ENCODE results near the gene PLA2R1.

PLA2R1 gene

GRCh38 chr2:160034396-160034795 is 28.0 kb downstream of the PLA2R1 start:
- no peak overlapping the region for H3K4me3 Mint-ChIP-seq
- H3K9me3 Mint-ChIP-seq, result no peaks in the 10 kb centered on the region
- no peaks in the 10 kb centered on the region for H3K27me3 Mint-ChIP-seq
- no peaks in the 10 kb centered on the region for H3K36me3 Mint-ChIP-seq
- no peak overlapping the region for H3K27ac Mint-ChIP-seq
- ATAC-seq (ENCODE audit: low read depth), result no peak
- DNase-seq (ENCODE audit: low spot score in 2 of 2), result no peak
- no peaks in the 10 kb centered on the region for H3K4me1 Mint-ChIP-seq

- ATAC-seq (ENCODE audit: low read depth) (no peak), DNase-seq (ENCODE audit: low spot score in 2 of 2) (no peak)
- Mint-ChIP-seq H3K27ac (no peak overlapping the region), H3K9me3 (no peaks in the 10 kb centered on the region), H3K4me1 (no peaks in the 10 kb centered on the region), H3K36me3 (no peaks in the 10 kb centered on the region), H3K4me3 (no peak overlapping the region), H3K27me3 (no peaks in the 10 kb centered on the region)
These were observed 28.6 kb downstream of the PLA2R1 start for GRCh38 chr2:160033732-160034392.

- DNase-seq (ENCODE audit: low spot score in 2 of 2) (no peak), ATAC-seq (ENCODE audit: low read depth) (no peak)
- H3K27ac Mint-ChIP-seq, result no peak overlapping the region
- no peaks in the 10 kb centered on the region for H3K9me3 Mint-ChIP-seq
- H3K4me3 Mint-ChIP-seq, result no peak overlapping the region
- peaks cover 7% of the 10 kb centered on the region for H3K27me3 Mint-ChIP-seq
- H3K36me3 Mint-ChIP-seq, result no peaks in the 10 kb centered on the region
- no peaks in the 10 kb centered on the region for H3K4me1 Mint-ChIP-seq
These were observed 33.2 kb downstream of the PLA2R1 start for GRCh38 chr2:160029270-160029628.

GRCh38 chr2:160028431-160029269 is 33.8 kb downstream of the PLA2R1 start:
- no peak for DNase-seq (ENCODE audit: low spot score in 2 of 2)
- Mint-ChIP-seq H3K27me3 (peaks cover 8% of the 10 kb centered on the region), H3K9me3 (no peaks in the 10 kb centered on the region), H3K4me1 (no peaks in the 10 kb centered on the region), H3K36me3 (no peaks in the 10 kb centered on the region), H3K27ac (no peak overlapping the region), H3K4me3 (no peak overlapping the region)
- no peak for ATAC-seq (ENCODE audit: low read depth)

GRCh38 chr2:160022162-160022561 is 40.3 kb downstream of the PLA2R1 start:
- no peaks in the 10 kb centered on the region for H3K36me3 Mint-ChIP-seq
- no peak overlapping the region for H3K27ac Mint-ChIP-seq
- DNase-seq (ENCODE audit: low spot score in 2 of 2) (no peak), ATAC-seq (ENCODE audit: low read depth) (no peak)
- peaks cover 17% of the 10 kb centered on the region for H3K27me3 Mint-ChIP-seq
- H3K4me3 Mint-ChIP-seq, result no peak overlapping the region
- no peaks in the 10 kb centered on the region for H3K4me1 Mint-ChIP-seq
- peaks cover 3% of the 10 kb centered on the region for H3K9me3 Mint-ChIP-seq

- Mint-ChIP-seq H3K4me3 (no peak overlapping the region), H3K9me3 (peaks cover 3% of the 10 kb centered on the region), H3K27me3 (peaks cover 12% of the 10 kb centered on the region), H3K4me1 (no peaks in the 10 kb centered on the region), H3K27ac (no peak overlapping the region), H3K36me3 (no peaks in the 10 kb centered on the region)
- DNase-seq (ENCODE audit: low spot score in 2 of 2), result no peak
- no peak for ATAC-seq (ENCODE audit: low read depth)
These were observed 42.9 kb downstream of the PLA2R1 start for GRCh38 chr2:160019374-160020090.

- Mint-ChIP-seq H3K27ac (no peak overlapping the region), H3K36me3 (no peaks in the 10 kb centered on the region), H3K4me1 (no peaks in the 10 kb centered on the region), H3K4me3 (no peak overlapping the region), H3K9me3 (no peaks in the 10 kb centered on the region), H3K27me3 (peaks cover 9% of the 10 kb centered on the region)
- DNase-seq (ENCODE audit: low spot score in 2 of 2) (no peak), ATAC-seq (ENCODE audit: low read depth) (no peak)
These were observed 46.7 kb downstream of the PLA2R1 start for GRCh38 chr2:160015746-160016145.

- no peaks in the 10 kb centered on the region for H3K36me3 Mint-ChIP-seq
- H3K9me3 Mint-ChIP-seq, result no peaks in the 10 kb centered on the region
- H3K4me1 Mint-ChIP-seq, result no peaks in the 10 kb centered on the region
- DNase-seq (ENCODE audit: low spot score in 2 of 2) (no peak), ATAC-seq (ENCODE audit: low read depth) (no peak)
- H3K4me3 Mint-ChIP-seq, result no peak overlapping the region
- no peak overlapping the region for H3K27ac Mint-ChIP-seq
- peaks cover 7% of the 10 kb centered on the region for H3K27me3 Mint-ChIP-seq
These were observed 48.2 kb downstream of the PLA2R1 start for GRCh38 chr2:160014227-160014626.

- no peaks in the 10 kb centered on the region for H3K4me1 Mint-ChIP-seq
- H3K4me3 Mint-ChIP-seq, result no peak overlapping the region
- DNase-seq (ENCODE audit: low spot score in 2 of 2) (no peak), ATAC-seq (ENCODE audit: low read depth) (no peak)
- H3K9me3 Mint-ChIP-seq, result no peaks in the 10 kb centered on the region
- peaks cover 6% of the 10 kb centered on the region for H3K27me3 Mint-ChIP-seq
- no peaks in the 10 kb centered on the region for H3K36me3 Mint-ChIP-seq
- no peak overlapping the region for H3K27ac Mint-ChIP-seq
These were observed 51.9 kb downstream of the PLA2R1 start for GRCh38 chr2:160010361-160011145.

GRCh38 chr2:160007111-160007510 is 55.3 kb downstream of the PLA2R1 start:
- Mint-ChIP-seq H3K27me3 (peaks cover 5% of the 10 kb centered on the region), H3K4me1 (no peaks in the 10 kb centered on the region), H3K36me3 (no peaks in the 10 kb centered on the region), H3K4me3 (no peak overlapping the region), H3K9me3 (no peaks in the 10 kb centered on the region), H3K27ac (no peak overlapping the region)
- DNase-seq (ENCODE audit: low spot score in 2 of 2) (no peak), ATAC-seq (ENCODE audit: low read depth) (no peak)

- Mint-ChIP-seq H3K27me3 (peaks cover 4% of the 10 kb centered on the region), H3K4me1 (no peaks in the 10 kb centered on the region), H3K27ac (no peak overlapping the region), H3K9me3 (no peaks in the 10 kb centered on the region), H3K36me3 (no peaks in the 10 kb centered on the region), H3K4me3 (no peak overlapping the region)
- ATAC-seq (ENCODE audit: low read depth) (no peak), DNase-seq (ENCODE audit: low spot score in 2 of 2) (no peak)
These were observed 55.9 kb downstream of the PLA2R1 start for GRCh38 chr2:160006475-160006874.

GRCh38 chr2:160005908-160006307 is 56.5 kb downstream of the PLA2R1 start:
- no peak overlapping the region for H3K4me3 Mint-ChIP-seq
- H3K27me3 Mint-ChIP-seq, result peaks cover 4% of the 10 kb centered on the region
- no peaks in the 10 kb centered on the region for H3K4me1 Mint-ChIP-seq
- no peak for DNase-seq (ENCODE audit: low spot score in 2 of 2)
- no peaks in the 10 kb centered on the region for H3K9me3 Mint-ChIP-seq
- no peak overlapping the region for H3K27ac Mint-ChIP-seq
- no peaks in the 10 kb centered on the region for H3K36me3 Mint-ChIP-seq
- no peak for ATAC-seq (ENCODE audit: low read depth)

- H3K27me3 Mint-ChIP-seq, result peaks cover 4% of the 10 kb centered on the region
- no peak for ATAC-seq (ENCODE audit: low read depth)
- H3K27ac Mint-ChIP-seq, result no peak overlapping the region
- no peaks in the 10 kb centered on the region for H3K36me3 Mint-ChIP-seq
- H3K4me1 Mint-ChIP-seq, result no peaks in the 10 kb centered on the region
- peaks cover 2% of the 10 kb centered on the region for H3K9me3 Mint-ChIP-seq
- no peak overlapping the region for H3K4me3 Mint-ChIP-seq
- no peak for DNase-seq (ENCODE audit: low spot score in 2 of 2)
These were observed 56.9 kb downstream of the PLA2R1 start for GRCh38 chr2:160005476-160005875.

- Mint-ChIP-seq H3K4me3 (no peak overlapping the region), H3K9me3 (peaks cover 3% of the 10 kb centered on the region), H3K27ac (no peak overlapping the region), H3K4me1 (no peaks in the 10 kb centered on the region), H3K27me3 (peaks cover 6% of the 10 kb centered on the region), H3K36me3 (no peaks in the 10 kb centered on the region)
- ATAC-seq (ENCODE audit: low read depth), result no peak
- DNase-seq (ENCODE audit: low spot score in 2 of 2), result no peak
These were observed 63.5 kb downstream of the PLA2R1 start for GRCh38 chr2:159998961-159999360.

All from memory B cell (primary cell).